Measurements from ENCODE around the gene MAGEA12. TPM values are rescaled to one million over a fixed set of nuclear protein-coding genes. Genes with fewer than 3 reads are reported as not detected.

MAGEA12 gene
- total RNA-seq, result not detected in 2 replicates

GRCh38 chrX:152733261-152733975 lies at the start of gene MAGEA12, which contains the start of gene CSAG1:
TSS of gene MAGEA12 (plus strand) at chrX:152733757. CDS start at chrX:152736162, 2,405 bp downstream.
TSS of gene CSAG1 (minus strand) at chrX:152733721. CDS start at chrX:152732460, 1,261 bp downstream.

GRCh38 chrX:152697952-152698931 lies 35.3 kb upstream of the MAGEA12 start, which contains the start of gene MAGEA3:
TSS of gene MAGEA3 (plus strand) at chrX:152698794. CDS start at chrX:152700833, 2,039 bp downstream.

GRCh38 chrX:152709173-152709572 lies 24.4 kb upstream of the MAGEA12 start, which contains the start of gene CSAG2:
TSS of gene CSAG2 (minus strand) at chrX:152709273. CDS start at chrX:152709112, 161 bp downstream.

GRCh38 chrX:152713815-152714787 lies 19.5 kb upstream of the MAGEA12 start, which contains the start of gene MAGEA2B:
TSS of gene MAGEA2B (plus strand) at chrX:152714628. CDS start at chrX:152717107, 2,479 bp downstream.

GRCh38 chrX:152753686-152754650 lies 20.4 kb downstream of the MAGEA12 start, which contains the start of gene MAGEA2:
TSS of gene MAGEA2 (minus strand) at chrX:152753842. CDS start at chrX:152751363, 2,479 bp downstream.

GRCh38 chrX:152758918-152759317 lies 25.4 kb downstream of the MAGEA12 start, which contains the start of gene CSAG3:
TSS of gene CSAG3 (plus strand) at chrX:152759218.

GRCh38 chrX:152769549-152770289 lies 36.2 kb downstream of the MAGEA12 start, which contains the start of gene MAGEA6:
TSS of gene MAGEA6 (minus strand) at chrX:152769689. CDS start at chrX:152767650, 2,039 bp downstream.

Other genes with a start within 250 kb of the MAGEA12 start
- gene GABRQ, start 95.9 kb upstream of the MAGEA12 start, total RNA-seq, result under 0.01 TPM in 1 of 2 replicates, not detected in the other
- gene MAGEA3, start 35.0 kb upstream of the MAGEA12 start, total RNA-seq, result not detected in 2 replicates
- gene CSAG2, start 24.5 kb upstream of the MAGEA12 start, total RNA-seq, result not detected in 2 replicates
- not detected in 2 replicates for gene MAGEA2B, start 19.1 kb upstream of the MAGEA12 start, total RNA-seq
- not detected in 2 replicates for gene CSAG1, start within 50 bp of the MAGEA12 start, total RNA-seq
- not detected in 2 replicates for gene MAGEA2, start 20.1 kb downstream of the MAGEA12 start, total RNA-seq
- not detected in 2 replicates for gene CSAG3, start 25.5 kb downstream of the MAGEA12 start, total RNA-seq
- gene MAGEA6, start 35.9 kb downstream of the MAGEA12 start, total RNA-seq, result not detected in 2 replicates
- 35.3 and 51.6 TPM in 2 replicates for gene CETN2, start 97.0 kb downstream of the MAGEA12 start, total RNA-seq
- gene NSDHL, start 97.3 kb downstream of the MAGEA12 start, total RNA-seq, result 11.6 and 24.2 TPM in 2 replicates
- gene ZNF185, start 164.3 kb downstream of the MAGEA12 start, total RNA-seq, result 4.2 and 29.5 TPM in 2 replicates

Data from regular cardiac myocyte (primary cell).